SK-N-SH treated with all-trans-retinoic acid at 6 μM for 48 hours (cell line): Measurements from ENCODE around the gene MEIOC.
"Not testable (repeated sequence)": the region's sequence is repeated elsewhere in the genome, so short reads cannot be mapped to it uniquely, and the experiment has no call there.

Experiments used
- ATAC-seq: fragments of 200-7000 bp; cut with Tn5 transposase; 3 replicates; pipeline ENCODE4 v1.9.1; 2020; ENCODE audit warnings: mild to moderate bottlenecking, moderate library complexity
- ARNTL ChIP-seq: fragments of 450-650 bp; formaldehyde crosslinking; IDR thresholded peaks from 2 replicates; pipeline ENCODE4 v1.5.0; 2020; ENCODE audit warnings: low read depth, mild to moderate bottlenecking, moderate library complexity, borderline replicate concordance
- BACH2 ChIP-seq: fragments of 250-450 bp; sonication (Bioruptor Pico); IDR thresholded peaks from 2 replicates; pipeline ENCODE4 v1.9.0; 2021; ENCODE audit warnings: mild to moderate bottlenecking, borderline replicate concordance
- CSDC2 ChIP-seq: fragments of 250-450 bp; sonication (Bioruptor Pico); IDR thresholded peaks from 2 replicates; pipeline ENCODE4 v1.5.0; 2020; ENCODE audit warnings: mild to moderate bottlenecking, moderate library complexity
- GLIS3 ChIP-seq: fragments of 250-450 bp; sonication (Bioruptor Pico); IDR thresholded peaks from 2 replicates; pipeline ENCODE4 v1.5.0; 2020; ENCODE audit warnings: mild to moderate bottlenecking, moderate library complexity
- ISL1 ChIP-seq: fragments of 250-450 bp; sonication (Bioruptor Pico); IDR thresholded peaks from 2 replicates; pipeline ENCODE4 v2.1.2; 2022; ENCODE audit warnings: mild to moderate bottlenecking, moderate library complexity
- OSR1 ChIP-seq: fragments of 250-450 bp; sonication (Bioruptor Pico); IDR thresholded peaks from 2 replicates; pipeline ENCODE4 v1.8.0; 2022; ENCODE audit warnings: moderate library complexity, mild to moderate bottlenecking, inconsistent platforms
- RARB ChIP-seq: fragments of 250-450 bp; sonication (Bioruptor Pico); IDR thresholded peaks from 2 replicates; pipeline ENCODE4 v1.8.0; 2021; ENCODE audit warnings: mild to moderate bottlenecking, moderate library complexity
- SNAI2 ChIP-seq: fragments of 250-450 bp; sonication (Bioruptor Pico); IDR thresholded peaks from 2 replicates; pipeline ENCODE4 v1.5.0; 2020; ENCODE audit warnings: mild to moderate bottlenecking, moderate library complexity
- TCF4 ChIP-seq: fragments of 250-450 bp; sonication (Bioruptor Pico); IDR thresholded peaks from 2 replicates; pipeline ENCODE4 v1.8.0; 2021; ENCODE audit warnings: mild to moderate bottlenecking, moderate library complexity, borderline replicate concordance
- TOX ChIP-seq: fragments of 250-450 bp; sonication (Bioruptor Pico); IDR thresholded peaks from 2 replicates; pipeline ENCODE4 v1.8.0; 2021; ENCODE audit warnings: mild to moderate bottlenecking, moderate library complexity, borderline replicate concordance
- ZC3H10 ChIP-seq: fragments of 250-450 bp; sonication (Bioruptor Pico); IDR thresholded peaks from 2 replicates; pipeline ENCODE4 v1.5.1; 2021; ENCODE audit warnings: mild to moderate bottlenecking, moderate library complexity
- ZFP3 ChIP-seq: fragments of 250-450 bp; sonication (Bioruptor Pico); IDR thresholded peaks from 2 replicates; pipeline ENCODE4 v1.5.0; 2020; ENCODE audit warnings: mild to moderate bottlenecking, moderate library complexity
- ZFP30 ChIP-seq: fragments of 450-650 bp; formaldehyde crosslinking; IDR thresholded peaks from 2 replicates; pipeline ENCODE4 v1.5.0; 2022; ENCODE audit warnings: mild to moderate bottlenecking, moderate library complexity
- ZNF565 ChIP-seq: fragments of 450-650 bp; formaldehyde crosslinking; conservative IDR thresholded peaks from 2 replicates; pipeline ENCODE4 v1.5.0; 2020; ENCODE audit warnings: low read depth, mild to moderate bottlenecking, moderate library complexity
- ZNF70 ChIP-seq: fragments of 450-650 bp; formaldehyde crosslinking; IDR thresholded peaks from 2 replicates; pipeline ENCODE4 v1.5.0; 2020; ENCODE audit warnings: mild to moderate bottlenecking, moderate library complexity
- TF ChIP-seq, protein P1 (sequence below): fragments of 250-450 bp; sonication (Bioruptor Pico); IDR thresholded peaks from 2 replicates; pipeline ENCODE4 v1.8.0; 2021; ENCODE audit warnings: low read depth, mild to moderate bottlenecking, moderate library complexity, borderline replicate concordance
- TF ChIP-seq, protein P2 (sequence below): fragments of 250-450 bp; sonication (Bioruptor Pico); IDR thresholded peaks from 2 replicates; pipeline ENCODE4 v1.5.1; 2021; ENCODE audit warnings: mild to moderate bottlenecking, moderate library complexity
- TF ChIP-seq, protein P3 (sequence below): fragments of 250-450 bp; sonication (Bioruptor Pico); IDR thresholded peaks from 2 replicates; pipeline ENCODE4 v1.5.1; 2020; ENCODE audit warnings: low read depth, mild to moderate bottlenecking, moderate library complexity
- TF ChIP-seq, protein P4 (sequence below): fragments of 250-450 bp; sonication (Bioruptor Pico); IDR thresholded peaks from 2 replicates; pipeline ENCODE4 v1.8.0; 2020; ENCODE audit warnings: mild to moderate bottlenecking, moderate library complexity, borderline replicate concordance

MEIOC gene

GRCh38 chr17:44608727-44609435, 47.4 kb upstream of the MEIOC start:
- peak; percentile 57 for ATAC-seq
- TF ChIP-seq, protein P1, sequence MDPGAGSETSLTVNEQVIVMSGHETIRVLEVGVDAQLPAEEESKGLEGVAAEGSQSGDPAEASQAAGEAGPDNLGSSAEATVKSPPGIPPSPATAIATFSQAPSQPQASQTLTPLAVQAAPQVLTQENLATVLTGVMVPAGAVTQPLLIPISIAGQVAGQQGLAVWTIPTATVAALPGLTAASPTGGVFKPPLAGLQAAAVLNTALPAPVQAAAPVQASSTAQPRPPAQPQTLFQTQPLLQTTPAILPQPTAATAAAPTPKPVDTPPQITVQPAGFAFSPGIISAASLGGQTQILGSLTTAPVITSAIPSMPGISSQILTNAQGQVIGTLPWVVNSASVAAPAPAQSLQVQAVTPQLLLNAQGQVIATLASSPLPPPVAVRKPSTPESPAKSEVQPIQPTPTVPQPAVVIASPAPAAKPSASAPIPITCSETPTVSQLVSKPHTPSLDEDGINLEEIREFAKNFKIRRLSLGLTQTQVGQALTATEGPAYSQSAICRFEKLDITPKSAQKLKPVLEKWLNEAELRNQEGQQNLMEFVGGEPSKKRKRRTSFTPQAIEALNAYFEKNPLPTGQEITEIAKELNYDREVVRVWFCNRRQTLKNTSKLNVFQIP (CRISPR knock-in tag): no peak
- TF ChIP-seq OSR1 (no peak), ZFP3 (no peak), BACH2 (no peak), TOX (no peak), ZNF565 (CRISPR knock-in tag) (no peak), ISL1 (CRISPR knock-in tag) (no peak), ZFP30 (no peak), ZC3H10 (no peak), ARNTL (CRISPR knock-in tag) (no peak), CSDC2 (CRISPR knock-in tag) (no peak), SNAI2 (CRISPR knock-in tag) (no peak), GLIS3 (no peak)
- TF ChIP-seq, protein P2, sequence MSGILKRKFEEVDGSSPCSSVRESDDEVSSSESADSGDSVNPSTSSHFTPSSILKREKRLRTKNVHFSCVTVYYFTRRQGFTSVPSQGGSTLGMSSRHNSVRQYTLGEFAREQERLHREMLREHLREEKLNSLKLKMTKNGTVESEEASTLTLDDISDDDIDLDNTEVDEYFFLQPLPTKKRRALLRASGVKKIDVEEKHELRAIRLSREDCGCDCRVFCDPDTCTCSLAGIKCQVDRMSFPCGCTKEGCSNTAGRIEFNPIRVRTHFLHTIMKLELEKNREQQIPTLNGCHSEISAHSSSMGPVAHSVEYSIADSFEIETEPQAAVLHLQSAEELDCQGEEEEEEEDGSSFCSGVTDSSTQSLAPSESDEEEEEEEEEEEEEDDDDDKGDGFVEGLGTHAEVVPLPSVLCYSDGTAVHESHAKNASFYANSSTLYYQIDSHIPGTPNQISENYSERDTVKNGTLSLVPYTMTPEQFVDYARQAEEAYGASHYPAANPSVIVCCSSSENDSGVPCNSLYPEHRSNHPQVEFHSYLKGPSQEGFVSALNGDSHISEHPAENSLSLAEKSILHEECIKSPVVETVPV (CRISPR knock-in tag): no peak
- TF ChIP-seq, all 23 proteins: peak for 0

DNA sequence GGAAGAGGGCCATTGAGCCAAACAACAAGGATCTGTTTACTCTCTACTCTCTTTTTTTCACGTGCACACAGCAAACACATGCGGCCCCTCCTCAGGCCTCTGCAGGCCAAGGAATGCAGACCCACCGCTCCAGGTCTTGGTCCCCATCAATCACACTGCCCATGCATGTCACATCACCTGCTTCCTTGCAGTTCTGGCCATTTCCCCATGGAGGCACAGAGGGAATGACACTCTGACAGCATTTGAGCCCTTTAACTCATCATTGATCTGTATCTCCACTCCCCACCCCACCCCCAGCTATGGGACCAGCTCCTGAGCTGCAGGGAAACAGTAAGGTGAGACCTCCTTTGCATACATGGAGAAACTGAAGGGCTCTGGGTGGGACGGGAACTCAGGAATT, 45.9 kb upstream of the MEIOC start:
- ATAC-seq: no peak
- TF ChIP-seq, protein P3, sequence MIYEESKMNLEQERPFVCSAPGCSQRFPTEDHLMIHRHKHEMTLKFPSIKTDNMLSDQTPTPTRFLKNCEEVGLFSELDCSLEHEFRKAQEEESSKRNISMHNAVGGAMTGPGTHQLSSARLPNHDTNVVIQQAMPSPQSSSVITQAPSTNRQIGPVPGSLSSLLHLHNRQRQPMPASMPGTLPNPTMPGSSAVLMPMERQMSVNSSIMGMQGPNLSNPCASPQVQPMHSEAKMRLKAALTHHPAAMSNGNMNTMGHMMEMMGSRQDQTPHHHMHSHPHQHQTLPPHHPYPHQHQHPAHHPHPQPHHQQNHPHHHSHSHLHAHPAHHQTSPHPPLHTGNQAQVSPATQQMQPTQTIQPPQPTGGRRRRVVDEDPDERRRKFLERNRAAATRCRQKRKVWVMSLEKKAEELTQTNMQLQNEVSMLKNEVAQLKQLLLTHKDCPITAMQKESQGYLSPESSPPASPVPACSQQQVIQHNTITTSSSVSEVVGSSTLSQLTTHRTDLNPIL (CRISPR knock-in tag): no peak
- TF ChIP-seq, protein P1 (CRISPR knock-in tag): no peak

DNA sequence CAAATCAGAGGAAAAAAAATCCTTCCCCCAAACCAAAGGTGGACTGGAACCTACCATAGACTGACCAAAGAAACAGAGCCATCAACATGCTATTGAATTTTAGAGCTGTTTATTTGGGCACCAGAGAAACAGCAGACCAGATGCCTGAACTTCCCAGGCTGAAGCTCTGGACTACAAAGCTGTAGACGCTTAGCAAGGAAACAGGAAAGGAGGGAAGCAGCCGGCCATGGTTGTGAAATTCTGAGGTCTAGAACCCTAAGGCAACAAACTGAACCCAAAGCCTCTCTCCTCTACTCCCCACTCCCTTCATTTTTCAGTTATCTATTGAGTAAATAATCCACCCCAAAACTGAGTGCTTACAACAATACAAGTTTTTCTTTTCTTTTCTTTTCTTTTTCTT, 45.4 kb upstream of the MEIOC start:
- TF ChIP-seq, protein P4, sequence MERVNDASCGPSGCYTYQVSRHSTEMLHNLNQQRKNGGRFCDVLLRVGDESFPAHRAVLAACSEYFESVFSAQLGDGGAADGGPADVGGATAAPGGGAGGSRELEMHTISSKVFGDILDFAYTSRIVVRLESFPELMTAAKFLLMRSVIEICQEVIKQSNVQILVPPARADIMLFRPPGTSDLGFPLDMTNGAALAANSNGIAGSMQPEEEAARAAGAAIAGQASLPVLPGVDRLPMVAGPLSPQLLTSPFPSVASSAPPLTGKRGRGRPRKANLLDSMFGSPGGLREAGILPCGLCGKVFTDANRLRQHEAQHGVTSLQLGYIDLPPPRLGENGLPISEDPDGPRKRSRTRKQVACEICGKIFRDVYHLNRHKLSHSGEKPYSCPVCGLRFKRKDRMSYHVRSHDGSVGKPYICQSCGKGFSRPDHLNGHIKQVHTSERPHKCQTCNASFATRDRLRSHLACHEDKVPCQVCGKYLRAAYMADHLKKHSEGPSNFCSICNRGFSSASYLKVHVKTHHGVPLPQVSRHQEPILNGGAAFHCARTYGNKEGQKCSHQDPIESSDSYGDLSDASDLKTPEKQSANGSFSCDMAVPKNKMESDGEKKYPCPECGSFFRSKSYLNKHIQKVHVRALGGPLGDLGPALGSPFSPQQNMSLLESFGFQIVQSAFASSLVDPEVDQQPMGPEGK (CRISPR knock-in tag): no peak
- TF ChIP-seq TCF4 (CRISPR knock-in tag) (no peak), ZNF70 (CRISPR knock-in tag) (no peak), ZC3H10 (no peak), ZFP3 (no peak), ZNF565 (CRISPR knock-in tag) (no peak)
- no peak for ATAC-seq

GRCh38 chr17:44614862-44615261, 41.4 kb upstream of the MEIOC start:
- ATAC-seq: no peak
- TF ChIP-seq TCF4 (CRISPR knock-in tag): no peak
- no peak for TF ChIP-seq ARNTL (CRISPR knock-in tag)
- no peak for TF ChIP-seq OSR1
- no peak for TF ChIP-seq RARB (CRISPR knock-in tag)

DNA sequence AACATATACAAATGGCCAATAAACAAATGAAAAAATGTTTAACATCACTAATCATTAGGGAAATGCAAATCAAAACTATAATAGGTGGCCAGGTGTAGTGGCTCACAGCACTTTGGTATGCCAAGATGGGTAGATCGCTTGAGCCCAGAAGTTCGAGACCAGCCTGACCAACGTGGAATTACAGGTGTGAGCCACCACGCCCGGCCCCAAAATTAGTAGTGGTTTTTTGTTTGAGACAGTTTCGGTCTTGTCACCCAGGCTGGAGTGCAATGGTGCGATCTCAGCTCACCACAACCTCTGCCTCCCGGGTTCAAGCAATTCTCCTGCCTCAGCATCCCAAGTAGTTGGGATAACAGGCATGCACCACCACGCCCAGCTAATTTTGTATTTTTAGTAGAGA, 37.6 kb upstream of the MEIOC start:
- not testable (repeated sequence) for ATAC-seq
